ENCODE measurements around the gene TCF7L1.

The TCF7L1 gene

GRCh38 chr2:85269959-85270358, 136.8 kb downstream of the TCF7L1 start:
- H3K4me3 ChIP-seq (ENCODE audit: low read depth, low read length): no peak overlapping the region
- DNase-seq (ENCODE audit: low read depth, low spot score): no peak
- TF ChIP-seq CTCF (IDR thresholded peaks at IDR 0.05; ENCODE audit: insufficient read depth, low read length, missing control alignments): no peak
- ChIA-PET CTCF (interaction anchor here (0.9 to 2.6 kb wide), 6 partner anchors 9 to 203 kb away, joined by 3 to 8 read pairs (median 5); partner anchors contain the start of gene TCF7L1), POLR2A (no interaction called here)

GRCh38 chr2:85272357-85272756, 139.2 kb downstream of the TCF7L1 start:
- H3K4me3 ChIP-seq (ENCODE audit: low read depth, low read length): no peak overlapping the region
- ChIA-PET CTCF (interaction anchor here (1.2 to 2.5 kb wide), 4 partner anchors 9 to 346 kb away, joined by 3 to 9 read pairs (median 4); no protein-coding TSS in a partner anchor), POLR2A (no interaction called here)
- no peak for DNase-seq (ENCODE audit: low read depth, low spot score)
- no peak for TF ChIP-seq CTCF (IDR thresholded peaks at IDR 0.05; ENCODE audit: insufficient read depth, low read length, missing control alignments)

GRCh38 chr2:85273738-85274731, 140.8 kb downstream of the TCF7L1 start:
- DNase-seq (ENCODE audit: low read depth, low spot score): no peak
- no peak for TF ChIP-seq CTCF (IDR thresholded peaks at IDR 0.05; ENCODE audit: insufficient read depth, low read length, missing control alignments)
- ChIA-PET CTCF (interaction anchor here (1.1 to 6.7 kb wide), 4 partner anchors 9 to 27 kb away, joined by 3 to 66 read pairs (median 9); no protein-coding TSS in a partner anchor), POLR2A (interaction anchor here (0.7 kb wide), 1 partner anchor 25 kb away, joined by 3 read pairs; no protein-coding TSS in a partner anchor)
- H3K4me3 ChIP-seq (ENCODE audit: low read depth, low read length): no peak overlapping the region

- CTCF ChIA-PET: interaction anchor here (1.0 to 6.7 kb wide), 6 partner anchors 9 to 209 kb away, joined by 3 to 66 read pairs (median 9); partner anchors contain the start of gene TCF7L1
- TF ChIP-seq CTCF (IDR thresholded peaks at IDR 0.05; ENCODE audit: insufficient read depth, low read length, missing control alignments): no peak
- POLR2A ChIA-PET: no interaction called here
Observed at GRCh38 chr2:85275984-85276540, 142.9 kb downstream of the TCF7L1 start.

GRCh38 chr2:85276571-85277118, 143.5 kb downstream of the TCF7L1 start:
- ChIA-PET CTCF (interaction anchor here (1.0 to 6.7 kb wide), 5 partner anchors 8 to 210 kb away, joined by 3 to 66 read pairs (median 12); partner anchors contain the start of gene TCF7L1), POLR2A (no interaction called here)
- no peak overlapping the region for H3K4me3 ChIP-seq (ENCODE audit: low read depth, low read length)
- DNase-seq (ENCODE audit: low read depth, low spot score): no peak
- TF ChIP-seq CTCF (IDR thresholded peaks at IDR 0.05; ENCODE audit: insufficient read depth, low read length, missing control alignments): no peak

More at GRCh38 chr2:85275984-85276540, 142.9 kb downstream of the TCF7L1 start:
- peak overlapping the region; percentile 25 for H3K4me3 ChIP-seq (ENCODE audit: low read depth, low read length)
- DNase-seq (ENCODE audit: low read depth, low spot score): no peak

All from AG04449 (cell line).